OCI-LY3 (cell line): ENCODE measurements around the gene ZNF277.

Experiments
- CTCF ChIP-seq: fragments of 200-600, 300-600 bp; sonication (generic); IDR thresholded peaks from 2 replicates; pipeline ENCODE4 v1.5.1; 2014; ENCODE audit warnings: antibody characterized with exemption, low read length, low read depth
- EZH2phosphoT487 ChIP-seq: fragments of 200-600 bp; shearing (Covaris generic); IDR thresholded peaks from 2 replicates; pipeline ENCODE4 v1.6.1; 2018; ENCODE audit warnings: antibody characterized with exemption, mixed run types, low read depth

GRCh38 chr7:112386619-112387018 is 180.1 kb downstream of the ZNF277 start:
- TF ChIP-seq CTCF = no peak
- no peak for TF ChIP-seq EZH2phosphoT487
